Transverse colon (tissue), 4 donors: ENCODE data around the gene NTRK2. TPM values are rescaled to one million over a fixed set of nuclear protein-coding genes. Genes with fewer than 3 reads are reported as not detected.

Experiments used
- DNase-seq: peaks from one replicate; pipeline ENCODE4 v3.0.0-alpha.2; 2019
- H3K27ac ChIP-seq, 4 donors: fragments of 200-600 bp; sonication (generic); 2 replicates each; pipeline ENCODE4 v1.5.1; 2016 to 2018; ENCODE audit warnings: inconsistent platforms in 4 of 4
- H3K27me3 ChIP-seq: fragments of 200-600 bp; sonication (generic); 2 replicates; pipeline ENCODE4 v1.5.1; 2017; ENCODE audit warnings: inconsistent platforms
- H3K36me3 ChIP-seq, 4 donors: fragments of 200-600 bp; sonication (generic); 2 replicates each; pipeline ENCODE4 v1.5.1; 2017 to 2019; ENCODE audit warnings: inconsistent platforms in 4 of 4
- H3K4me1 ChIP-seq, 4 donors: fragments of 200-600 bp; sonication (generic); 2 replicates each; pipeline ENCODE4 v1.5.1; 2017 to 2020; ENCODE audit warnings: inconsistent platforms in 4 of 4
- H3K4me3 ChIP-seq, 4 donors: fragments of 200-600 bp; sonication (generic); 1 replicate in 1 of 4; 2 replicates in 3 of 4; pipeline versions ENCODE4 v1.5.1 to v1.6.1; 2017 to 2019; ENCODE audit warnings: inconsistent platforms in 4 of 4
- H3K9me3 ChIP-seq, 2 donors: fragments of 200-600 bp; sonication (generic); 2 replicates each; pipeline ENCODE4 v1.5.1; 2017 to 2019; ENCODE audit warnings: inconsistent platforms in 2 of 2
- CTCF ChIP-seq, 5 experiments: fragments of 200-600 bp in 3 of 5; fragments of 450-650 bp in 2 of 5; sonication (generic) in 3 of 5; IDR thresholded peaks; 1 replicate in 2 of 5; 2 replicates in 3 of 5; pipeline ENCODE4 v1.5.1; 2016 to 2017; ENCODE audit warnings: antibody characterized with exemption in 5 of 5, inconsistent platforms in 3 of 5, mild to moderate bottlenecking in 2 of 5, moderate library complexity in 1 of 5
- EP300 ChIP-seq: sonication (generic); formaldehyde crosslinking; IDR thresholded peaks from one replicate; pipeline ENCODE4 v1.6.1; 2017; ENCODE audit warnings: antibody characterized with exemption, low read depth
- POLR2A ChIP-seq: fragments of 450-650 bp; IDR thresholded peaks from one replicate; pipeline ENCODE4 v1.6.1; 2016; ENCODE audit warnings: antibody characterized with exemption, mild to moderate bottlenecking, moderate library complexity
- POLR2AphosphoS5 ChIP-seq, 3 donors: sonication (generic); formaldehyde crosslinking; IDR thresholded peaks; one replicate each; pipeline ENCODE4 v1.6.1; 2016; ENCODE audit warnings: antibody characterized with exemption in 3 of 3
- WGBS, 2 donors: methylation state at CpG; one replicate each; pipeline ENCODE4 v1.1.5; 2018; ENCODE audit warnings: low coverage in 1 of 2; 5-methylcytosine and 5-hydroxymethylcytosine counted together
- in situ Hi-C, 4 donors: fragments of 200-750 bp; cut with MboI; loops; one replicate each; pipeline versions ENCODE4 v1.15.0 to v1.15.1; 2017; ENCODE audit warnings: low sequenced_read_pairs in 3 of 4, low pct_ligation_motif_present in 1 of 4, low pct_unique_long_range_greater_than_20kb in 1 of 4
- intact Hi-C: fragments of 100-400 bp; cut with DNase I; formaldehyde crosslinking; loops from one replicate; pipeline ENCODE4 v1.15.1; 2023; ENCODE audit warnings: low total_unique reads
- total RNA-seq, 4 donors: library from RNA; depleted of rRNA; stranded (reverse); fragments of >200 nt; gene quantifications; one replicate each; pipeline ENCODE4 v1.1.0, GENCODE V29; 2016

NTRK2 gene
- total RNA-seq, 4 donors from 2014 or later = 2.2 to 10.1 (median 6.4) TPM

GRCh38 chr9:84866396-84867175, 197.1 kb downstream of the NTRK2 start:
- H3K4me3 ChIP-seq = no peak overlapping the region
- H3K9me3 ChIP-seq = no peaks in the 10 kb centered on the region
- intact Hi-C loops = loop anchor here (10.0 kb wide), 1 partner anchor 952 kb away; no protein-coding TSS in a partner anchor

DNA sequence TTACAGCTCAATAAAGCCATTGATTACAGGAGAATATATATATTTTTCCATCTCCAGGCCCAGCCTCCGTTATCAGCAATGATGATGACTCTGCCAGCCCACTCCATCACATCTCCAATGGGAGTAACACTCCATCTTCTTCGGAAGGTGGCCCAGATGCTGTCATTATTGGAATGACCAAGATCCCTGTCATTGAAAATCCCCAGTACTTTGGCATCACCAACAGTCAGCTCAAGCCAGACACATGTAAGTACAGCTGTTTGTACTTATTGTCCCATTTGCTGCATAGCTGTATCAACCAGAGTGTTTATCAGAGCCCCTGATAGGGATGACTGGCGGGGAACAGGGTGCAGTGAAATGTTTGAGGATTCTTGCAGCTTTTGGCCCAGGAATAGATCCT, 197.7 kb downstream of the NTRK2 start:
- in situ Hi-C loops = no loop called here
- intact Hi-C loops = loop anchor here (10.0 kb wide), 1 partner anchor 952 kb away; no protein-coding TSS in a partner anchor
- H3K4me1 ChIP-seq = no peaks in the 10 kb centered on the region
- H3K36me3 ChIP-seq = no peaks in the 10 kb centered on the region
- no peak overlapping the region for H3K27ac ChIP-seq
- no peaks in the 10 kb centered on the region for H3K27me3 ChIP-seq
- H3K9me3 ChIP-seq = no peaks in the 10 kb centered on the region
- H3K4me3 ChIP-seq = no peak overlapping the region
- 88 to 92% methylated on average over 2 to 3 of the region's 3 CpGs for WGBS, 2 donors
- TF ChIP-seq POLR2A = no peak
- TF ChIP-seq POLR2AphosphoS5 (IDR thresholded peaks at IDR 0.05) = no peak
- no peak for TF ChIP-seq EP300
- TF ChIP-seq CTCF (IDR thresholded peaks at IDR 0.05) = no peak
- DNase-seq = no peak

More at GRCh38 chr9:84866396-84867175, 197.1 kb downstream of the NTRK2 start:
- TF ChIP-seq CTCF (IDR thresholded peaks at IDR 0.05) (no peak), EP300 (no peak), POLR2A (no peak), POLR2AphosphoS5 (IDR thresholded peaks at IDR 0.05) (no peak)
- in situ Hi-C loops = no loop called here
- no peak for DNase-seq
- 70 to 76% methylated on average over 5 of the region's 5 CpGs for whole genome bisulfite sequencing, 2 donors
- Histone ChIP-seq H3K36me3 (no peaks in the 10 kb centered on the region), H3K27me3 (no peaks in the 10 kb centered on the region), H3K27ac (no peak overlapping the region), H3K4me1 (no peaks in the 10 kb centered on the region)

GRCh38 chr9:84869091-84869490, 199.6 kb downstream of the NTRK2 start:
- 56 to 93% methylated on average over 2 of the region's 2 CpGs for WGBS, 2 donors
- Histone ChIP-seq H3K9me3 (no peaks in the 10 kb centered on the region), H3K4me1 (no peaks in the 10 kb centered on the region), H3K27ac (no peak overlapping the region), H3K4me3 (no peak overlapping the region), H3K36me3 (no peaks in the 10 kb centered on the region), H3K27me3 (no peaks in the 10 kb centered on the region)
- TF ChIP-seq POLR2AphosphoS5 (IDR thresholded peaks at IDR 0.05) (no peak), CTCF (IDR thresholded peaks at IDR 0.05) (no peak), EP300 (no peak), POLR2A (no peak)
- DNase-seq = no peak
- in situ Hi-C loops = no loop called here
- intact Hi-C loops = loop anchor here (10.0 kb wide), 1 partner anchor 954 kb away; no protein-coding TSS in a partner anchor

DNA sequence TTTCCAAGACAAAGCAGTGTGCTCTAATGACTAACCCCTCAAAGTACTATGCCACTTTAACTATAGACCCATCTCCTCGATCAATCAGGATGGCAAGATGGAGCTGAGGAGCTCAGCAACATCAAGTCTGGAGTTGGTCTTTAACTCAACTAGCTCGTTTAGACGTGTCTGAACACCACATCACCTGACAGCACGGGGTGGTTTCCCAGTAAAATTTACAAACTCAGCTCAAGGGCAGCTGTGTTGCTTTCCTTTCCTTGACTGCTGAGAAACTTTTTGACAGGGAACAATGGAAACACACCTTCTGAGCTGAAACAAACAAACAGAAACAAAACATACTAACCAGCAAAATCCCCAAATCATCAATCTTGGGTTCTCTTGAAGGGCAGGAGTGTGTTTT, 202.5 kb downstream of the NTRK2 start:
- Histone ChIP-seq H3K4me3 (no peak overlapping the region), H3K27me3 (no peaks in the 10 kb centered on the region), H3K36me3 (no peaks in the 10 kb centered on the region), H3K9me3 (no peaks in the 10 kb centered on the region), H3K4me1 (peaks cover 0 to 9% (median 0%) of the 10 kb centered on the region in 4 donors), H3K27ac (no peak overlapping the region)
- in situ Hi-C loops (no loop called here), intact Hi-C loops (no loop called here)
- 90 to 93% methylated on average over 4 of the region's 4 CpGs for WGBS, 2 donors
- TF ChIP-seq POLR2AphosphoS5 (IDR thresholded peaks at IDR 0.05) (no peak), EP300 (no peak), CTCF (IDR thresholded peaks at IDR 0.05) (no peak)
- DNase-seq = no peak
